Ishikawa (cell line): ENCODE results near the gene GRAP.

Experiments
- CEBPB ChIP-seq: IDR thresholded peaks from 2 replicates; pipeline ENCODE4 v1.6.1; 2012
- CREB1 ChIP-seq: IDR thresholded peaks from 2 replicates; pipeline ENCODE4 v1.6.1; 2012; ENCODE audit warnings: low read depth
- EGR1 ChIP-seq: IDR thresholded peaks from 2 replicates; pipeline ENCODE4 v1.6.1; 2012
- EP300 ChIP-seq: IDR thresholded peaks from 2 replicates; pipeline ENCODE4 v1.6.1; 2012; ENCODE audit warnings: borderline replicate concordance
- FOXM1 ChIP-seq: IDR thresholded peaks from 2 replicates; pipeline ENCODE4 v1.6.1; 2012; ENCODE audit warnings: low read depth, borderline replicate concordance
- NFIC ChIP-seq: IDR thresholded peaks from 2 replicates; pipeline ENCODE4 v1.6.1; 2012
- RAD21 ChIP-seq: IDR thresholded peaks from 2 replicates; pipeline ENCODE4 v1.6.1; 2012; ENCODE audit warnings: low read depth
- REST ChIP-seq: IDR thresholded peaks from 2 replicates; pipeline ENCODE4 v1.6.1; 2012; ENCODE audit warnings: low read depth, mild to moderate bottlenecking
- TAF1 ChIP-seq: IDR thresholded peaks from 2 replicates; pipeline ENCODE4 v1.6.1; 2012; ENCODE audit warnings: low read depth, mild to moderate bottlenecking
- TCF12 ChIP-seq: IDR thresholded peaks from 2 replicates; pipeline ENCODE4 v1.6.1; 2012; ENCODE audit warnings: low read depth
- TEAD4 ChIP-seq: IDR thresholded peaks from 2 replicates; pipeline ENCODE4 v1.6.1; 2012
- USF1 ChIP-seq: IDR thresholded peaks from 2 replicates; pipeline ENCODE4 v1.6.1; 2012
- YY1 ChIP-seq: IDR thresholded peaks from 2 replicates; pipeline ENCODE4 v1.6.1; 2012; ENCODE audit warnings: low read depth
- ZBTB7A ChIP-seq: IDR thresholded peaks from 2 replicates; pipeline ENCODE4 v1.6.1; 2012; ENCODE audit warnings: low read depth
- TF ChIP-seq, protein P1 (sequence below): IDR thresholded peaks from 2 replicates; pipeline ENCODE4 v1.6.1; 2012

The GRAP gene

DNA sequence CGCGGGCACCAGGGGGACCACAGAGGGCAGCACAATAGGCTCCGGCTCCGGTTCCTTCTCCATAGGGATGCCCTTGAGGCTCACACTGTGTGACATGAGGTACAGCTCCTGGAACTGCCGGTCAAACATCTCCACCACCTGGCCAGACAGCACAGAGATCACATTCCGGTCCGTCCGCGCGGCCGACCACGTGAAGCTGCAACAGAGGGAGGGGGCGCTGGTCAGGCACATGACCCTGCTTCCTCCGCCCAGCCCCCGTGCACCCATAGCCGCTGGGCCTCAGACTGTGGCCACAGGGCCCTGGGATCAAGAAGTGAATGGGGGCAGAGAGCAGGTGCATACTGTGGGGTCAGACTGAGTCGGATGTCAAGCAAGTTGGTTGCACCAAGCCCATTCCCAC lies 68.1 kb downstream of the GRAP start:
- TF ChIP-seq EGR1 (no peak), TEAD4 (no peak), TCF12 (no peak), TAF1 (no peak), ZBTB7A (no peak), REST (no peak), NFIC (no peak), RAD21 (no peak), FOXM1 (no peak)

DNA sequence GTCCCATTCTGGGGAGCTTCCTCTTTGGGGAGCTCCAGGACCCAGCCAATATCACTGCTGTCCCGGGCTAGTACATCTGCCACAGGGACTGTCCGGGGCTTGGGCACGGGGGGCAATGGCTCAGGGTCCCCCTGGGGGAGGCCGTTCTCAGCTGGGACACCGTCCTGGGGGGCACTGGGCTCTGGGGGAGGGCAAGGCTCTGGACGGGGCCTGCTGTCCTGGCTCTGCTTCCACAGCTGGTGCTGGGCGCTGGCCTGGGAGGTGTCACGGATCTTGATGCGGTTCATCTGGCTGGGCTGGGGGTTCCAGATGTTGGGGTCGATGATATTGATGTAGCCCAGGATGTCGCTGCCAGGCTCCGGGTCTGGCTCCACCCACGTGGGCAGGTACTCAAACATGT lies 68.7 kb downstream of the GRAP start:
- TF ChIP-seq TEAD4: no peak
- no peak for TF ChIP-seq EP300
- no peak for TF ChIP-seq NFIC
- TF ChIP-seq FOXM1: no peak
- no peak for TF ChIP-seq USF1
- TF ChIP-seq YY1: no peak
- TF ChIP-seq REST: no peak
- TF ChIP-seq TAF1: no peak
- no peak for TF ChIP-seq CEBPB
- no peak for TF ChIP-seq EGR1
- TF ChIP-seq, protein P1, sequence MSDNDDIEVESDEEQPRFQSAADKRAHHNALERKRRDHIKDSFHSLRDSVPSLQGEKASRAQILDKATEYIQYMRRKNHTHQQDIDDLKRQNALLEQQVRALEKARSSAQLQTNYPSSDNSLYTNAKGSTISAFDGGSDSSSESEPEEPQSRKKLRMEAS: no peak
- no peak for TF ChIP-seq ZBTB7A
- TF ChIP-seq CREB1: no peak
- TF ChIP-seq RAD21: no peak
- no peak for TF ChIP-seq TCF12

DNA sequence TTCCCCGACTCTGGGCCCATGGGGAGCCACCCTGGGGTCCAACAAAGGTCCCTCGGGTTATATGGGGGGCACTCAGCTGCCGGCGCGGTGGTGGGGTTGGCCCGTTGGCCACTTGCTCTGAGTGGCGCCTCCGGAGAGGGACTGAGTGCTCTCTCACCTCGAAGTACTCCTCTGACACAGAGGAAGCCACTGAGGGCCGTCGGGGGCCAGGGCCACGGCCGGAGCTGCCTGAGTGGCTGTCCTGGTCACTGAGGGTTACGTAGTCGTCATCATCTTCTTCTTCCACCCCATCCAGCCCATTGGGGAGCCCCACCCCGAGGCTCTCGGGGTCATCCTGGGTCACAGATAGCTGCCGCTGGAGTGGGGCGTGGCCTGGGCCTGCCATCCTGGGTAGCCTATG lies 69.1 kb downstream of the GRAP start:
- TF ChIP-seq EGR1 (no peak), TAF1 (no peak), CEBPB (no peak), TCF12 (no peak), RAD21 (no peak), YY1 (no peak), USF1 (no peak), REST (no peak), ZBTB7A (no peak), FOXM1 (no peak), CREB1 (no peak), EP300 (no peak), TEAD4 (no peak), NFIC (no peak)
- TF ChIP-seq, protein P1: no peak

- TF ChIP-seq YY1: no peak
- TF ChIP-seq REST: no peak
- TF ChIP-seq TCF12: no peak
- TF ChIP-seq USF1: no peak
- no peak for TF ChIP-seq CREB1
Observed at GRCh38 chr17:18977021-18977420, 69.7 kb downstream of the GRAP start.
